Mesendoderm (in vitro differentiated cells): Measurements from ENCODE around the gene NEO1.

Source experiments
- DNase-seq: peaks from one replicate; pipeline ENCODE4 v3.0.0; 2013
- H2AK5ac ChIP-seq: 2 replicates; pipeline ENCODE4 v1.6.1; 2013; ENCODE audit warnings: low read length, inconsistent platforms
- H2BK120ac ChIP-seq: 2 replicates; pipeline ENCODE4 v1.6.1; 2013; ENCODE audit warnings: low read depth, mild to moderate bottlenecking, low read length, moderate library complexity, mixed read lengths
- H2BK15ac ChIP-seq: replicated peaks from 2 replicates; pipeline ENCODE4 v1.6.1; 2013; ENCODE audit warnings: low read depth, mild to moderate bottlenecking, moderate library complexity
- H2BK5ac ChIP-seq: 2 replicates; pipeline ENCODE4 v1.6.1; 2013; ENCODE audit warnings: low read length, inconsistent platforms
- H3K18ac ChIP-seq: 2 replicates; pipeline ENCODE4 v1.6.1; 2013; ENCODE audit warnings: mild to moderate bottlenecking, low read length, mixed read lengths
- H3K23ac ChIP-seq: one replicate; pipeline ENCODE4 v1.6.1; 2013; ENCODE audit warnings: low read length
- H3K27ac ChIP-seq: 2 replicates; pipeline ENCODE4 v1.5.1; 2013; ENCODE audit warnings: low read depth, mild to moderate bottlenecking, inconsistent platforms, low read length, moderate library complexity
- H3K27me3 ChIP-seq: 2 replicates; pipeline ENCODE4 v1.6.1; 2013; ENCODE audit warnings: low read length, control low read depth, mild to moderate bottlenecking, inconsistent platforms; ENCODE audit not compliant: insufficient read depth, poor library complexity
- H3K36me3 ChIP-seq: 2 replicates; pipeline ENCODE4 v1.6.1; 2013; ENCODE audit warnings: low read length, inconsistent platforms; ENCODE audit not compliant: control insufficient read depth, insufficient read depth
- H3K4ac ChIP-seq: one replicate; pipeline ENCODE4 v1.6.1; 2013; ENCODE audit warnings: low read depth, mild to moderate bottlenecking, low read length, moderate library complexity
- H3K4me1 ChIP-seq: 2 replicates; pipeline ENCODE4 v1.6.1; 2013; ENCODE audit warnings: low read depth, low read length, inconsistent platforms; ENCODE audit not compliant: control insufficient read depth
- H3K4me2 ChIP-seq: 2 replicates; pipeline ENCODE4 v1.6.1; 2013; ENCODE audit warnings: low read length
- H3K4me3 ChIP-seq: 2 replicates; pipeline ENCODE4 v1.5.1; 2013; ENCODE audit warnings: mild to moderate bottlenecking, low read length
- H3K56ac ChIP-seq: one replicate; pipeline ENCODE4 v1.6.1; 2013; ENCODE audit warnings: low read length
- H3K79me1 ChIP-seq: 2 replicates; pipeline ENCODE4 v1.6.1; 2013; ENCODE audit warnings: low read length, inconsistent platforms
- H3K79me2 ChIP-seq: 2 replicates; pipeline ENCODE4 v1.6.1; 2013; ENCODE audit warnings: mild to moderate bottlenecking, low read length; ENCODE audit not compliant: control insufficient read depth, insufficient read depth
- H3K9ac ChIP-seq: 2 replicates; pipeline ENCODE4 v1.6.1; 2013; ENCODE audit warnings: low read length, inconsistent platforms
- H4K5ac ChIP-seq: one replicate; pipeline ENCODE4 v1.6.1; 2013; ENCODE audit warnings: low read length
- H4K8ac ChIP-seq: one replicate; pipeline ENCODE4 v1.6.1; 2013; ENCODE audit warnings: low read depth, mild to moderate bottlenecking, control low read depth, low read length, moderate library complexity
- WGBS: extraction: QIAGEN DNeasy Blood & Tissue Kit; methylation state at CpG from one replicate; pipeline ENCODE4 v1.1.7; 2013; ENCODE audit warnings: low lambda C conversion rate, missing lambda C conversion rate; ENCODE audit not compliant: insufficient coverage; ENCODE audit errors: extremely low coverage; 5-methylcytosine and 5-hydroxymethylcytosine counted together

NEO1 gene

GRCh38 chr15:73110201-73110600, 57.9 kb downstream of the NEO1 start:
- Histone ChIP-seq H3K79me1 (peaks cover 1% of the 10 kb centered on the region), H2BK5ac (no peak overlapping the region), H3K4me2 (no peak overlapping the region), H3K4me1 (peaks cover 2% of the 10 kb centered on the region), H3K27me3 (no peaks in the 10 kb centered on the region), H3K56ac (no peak overlapping the region), H4K8ac (no peak overlapping the region), H3K18ac (no peak overlapping the region), H3K23ac (no peak overlapping the region), H3K4me3 (no peak overlapping the region), H4K5ac (no peak overlapping the region), H3K79me2 (no peaks in the 10 kb centered on the region), H3K4ac (no peak overlapping the region), H2BK120ac (no peak overlapping the region), H3K27ac (no peak overlapping the region), H2AK5ac (no peak overlapping the region), H3K9ac (no peak overlapping the region), H2BK15ac (no peak overlapping the region), H3K36me3 (no peaks in the 10 kb centered on the region)
- no peak for DNase-seq
- no CpG with 5 or more reads among the region's 1 CpG for WGBS

GRCh38 chr15:73114064-73114463, 61.8 kb downstream of the NEO1 start:
- Histone ChIP-seq H3K9ac (no peak overlapping the region), H3K4ac (no peak overlapping the region), H3K27ac (no peak overlapping the region), H3K79me2 (no peaks in the 10 kb centered on the region), H2BK15ac (no peak overlapping the region), H3K27me3 (no peaks in the 10 kb centered on the region), H4K8ac (no peak overlapping the region), H2BK5ac (no peak overlapping the region), H3K36me3 (no peaks in the 10 kb centered on the region), H3K4me3 (no peak overlapping the region), H2BK120ac (no peak overlapping the region), H3K56ac (no peak overlapping the region), H3K4me1 (peaks cover 5% of the 10 kb centered on the region), H3K23ac (no peak overlapping the region), H3K4me2 (no peak overlapping the region), H3K18ac (no peak overlapping the region), H3K79me1 (peaks cover 2% of the 10 kb centered on the region), H2AK5ac (no peak overlapping the region), H4K5ac (no peak overlapping the region)
- WGBS, result no CpG with 5 or more reads among the region's 7 CpGs
- DNase-seq, result peak; percentile 57

GRCh38 chr15:73116164-73116563, 63.9 kb downstream of the NEO1 start:
- Histone ChIP-seq H3K4me3 (no peak overlapping the region), H3K27ac (no peak overlapping the region), H2BK15ac (no peak overlapping the region), H2BK120ac (no peak overlapping the region), H3K4me2 (no peak overlapping the region), H3K79me2 (no peaks in the 10 kb centered on the region), H3K18ac (no peak overlapping the region), H3K4ac (no peak overlapping the region), H3K9ac (no peak overlapping the region), H4K5ac (no peak overlapping the region), H4K8ac (no peak overlapping the region), H3K23ac (no peak overlapping the region), H2AK5ac (no peak overlapping the region), H3K56ac (no peak overlapping the region), H3K79me1 (peaks cover 2% of the 10 kb centered on the region), H2BK5ac (no peak overlapping the region), H3K4me1 (peaks cover 5% of the 10 kb centered on the region), H3K36me3 (no peaks in the 10 kb centered on the region), H3K27me3 (no peaks in the 10 kb centered on the region)
- DNase-seq, result no peak
- WGBS, result no CpG with 5 or more reads among the region's 2 CpGs

GRCh38 chr15:73118055-73118454, 65.8 kb downstream of the NEO1 start:
- WGBS, result no CpG with 5 or more reads among the region's 3 CpGs
- Histone ChIP-seq H3K4me1 (peaks cover 5% of the 10 kb centered on the region), H3K9ac (no peak overlapping the region), H3K4me2 (no peak overlapping the region), H3K27ac (no peak overlapping the region), H2BK5ac (no peak overlapping the region), H4K8ac (no peak overlapping the region), H3K27me3 (no peaks in the 10 kb centered on the region), H3K79me1 (peaks cover 2% of the 10 kb centered on the region), H4K5ac (no peak overlapping the region), H3K36me3 (peaks cover 1% of the 10 kb centered on the region), H3K79me2 (no peaks in the 10 kb centered on the region), H3K23ac (no peak overlapping the region), H3K18ac (no peak overlapping the region), H2BK15ac (no peak overlapping the region), H2BK120ac (no peak overlapping the region), H3K4ac (no peak overlapping the region), H3K4me3 (no peak overlapping the region), H3K56ac (no peak overlapping the region), H2AK5ac (no peak overlapping the region)
- peak; percentile 8 for DNase-seq

GRCh38 chr15:73119478-73119877, 67.2 kb downstream of the NEO1 start:
- no peaks in the 10 kb centered on the region for H3K27me3 ChIP-seq
- no peak overlapping the region for H3K18ac ChIP-seq
- no CpG with 5 or more reads among the region's 6 CpGs for WGBS
- peaks cover 1% of the 10 kb centered on the region for H3K36me3 ChIP-seq
- H3K23ac ChIP-seq, result no peak overlapping the region
- H3K27ac ChIP-seq, result no peak overlapping the region
- no peak overlapping the region for H4K8ac ChIP-seq
- H2AK5ac ChIP-seq, result no peak overlapping the region
- no peak overlapping the region for H3K4ac ChIP-seq
- no peak overlapping the region for H2BK120ac ChIP-seq
- H3K4me2 ChIP-seq, result no peak overlapping the region
- no peak overlapping the region for H3K9ac ChIP-seq
- peaks cover 2% of the 10 kb centered on the region for H3K79me1 ChIP-seq
- no peak overlapping the region for H3K56ac ChIP-seq
- no peak overlapping the region for H2BK5ac ChIP-seq
- peaks cover 5% of the 10 kb centered on the region for H3K4me1 ChIP-seq
- no peak for DNase-seq
- no peak overlapping the region for H2BK15ac ChIP-seq
- no peak overlapping the region for H3K4me3 ChIP-seq
- H4K5ac ChIP-seq, result no peak overlapping the region
- no peaks in the 10 kb centered on the region for H3K79me2 ChIP-seq

GRCh38 chr15:73120269-73120668, 68.0 kb downstream of the NEO1 start:
- Histone ChIP-seq H3K4me1 (peaks cover 5% of the 10 kb centered on the region), H3K36me3 (peaks cover 1% of the 10 kb centered on the region), H2BK15ac (no peak overlapping the region), H3K56ac (no peak overlapping the region), H3K27me3 (no peaks in the 10 kb centered on the region), H3K4me3 (no peak overlapping the region), H3K18ac (no peak overlapping the region), H3K4ac (no peak overlapping the region), H4K5ac (no peak overlapping the region), H3K4me2 (no peak overlapping the region), H2BK120ac (no peak overlapping the region), H3K79me1 (peaks cover 2% of the 10 kb centered on the region), H3K79me2 (no peaks in the 10 kb centered on the region), H4K8ac (no peak overlapping the region), H2AK5ac (no peak overlapping the region), H3K23ac (no peak overlapping the region), H2BK5ac (no peak overlapping the region), H3K9ac (no peak overlapping the region), H3K27ac (no peak overlapping the region)
- no peak for DNase-seq
